Thyroid gland (tissue), 4 donors: ENCODE measurements around the gene HASPIN.

Source experiments
- CTCF ChIP-seq, 6 experiments: fragments of 200-600 bp in 3 of 6; fragments of 450-650 bp in 3 of 6; sonication (generic) in 3 of 6; IDR thresholded peaks; one replicate each; pipeline ENCODE4 v1.5.1; 2016 to 2019; ENCODE audit warnings: antibody characterized with exemption in 6 of 6, mild to moderate bottlenecking in 2 of 6, inconsistent platforms in 1 of 6, moderate library complexity in 1 of 6
- POLR2A ChIP-seq, 2 donors: fragments of 450-650 bp; IDR thresholded peaks; one replicate each; pipeline ENCODE4 v1.6.1; 2017; ENCODE audit warnings: antibody characterized with exemption in 2 of 2, mild to moderate bottlenecking in 2 of 2, moderate library complexity in 1 of 2

GRCh38 chr17:3761036-3761917, 37.6 kb downstream of the HASPIN start:
- TF ChIP-seq POLR2A (IDR thresholded peaks at IDR 0.05): no peak
- TF ChIP-seq CTCF (IDR thresholded peaks at IDR 0.05): no peak
